Motor neuron (in vitro differentiated cells): Measurements from ENCODE around the gene FAM32A. TPM values are rescaled to one million over a fixed set of nuclear protein-coding genes. Genes with fewer than 3 reads are reported as not detected.
A peak's percentile ranks its signal among the peaks of the same experiment; 100 is the strongest.

Experiments
- ATAC-seq, 8 experiments: fragments of 200-7000 bp; cut with Tn5 transposase; replicated peaks in 6 of 8; 2 replicates each; pipeline ENCODE4 v1.8.0; 2021; ENCODE audit warnings: mild to moderate bottlenecking in 8 of 8, moderate library complexity in 8 of 8
- H3K27ac ChIP-seq, 2 donors: fragments of 250-450 bp; sonication (Bioruptor Pico); 2 replicates each; pipeline ENCODE4 v1.9.0; 2021; ENCODE audit warnings: antibody characterized with exemption in 2 of 2, mild to moderate bottlenecking in 2 of 2, moderate library complexity in 1 of 2
- H3K4me1 ChIP-seq, 2 donors: fragments of 250-450 bp; sonication (Bioruptor Pico); replicated peaks in 1 of 2; 2 replicates each; pipeline ENCODE4 v1.6.1; 2021; ENCODE audit warnings: antibody characterized with exemption in 2 of 2, mild to moderate bottlenecking in 2 of 2, moderate library complexity in 1 of 2
- H3K4me3 ChIP-seq, 5 donors: fragments of 250-450 bp; sonication (Bioruptor Pico); 2 replicates each; pipeline ENCODE4 v1.9.0; 2021; ENCODE audit warnings: antibody characterized with exemption in 5 of 5, mild to moderate bottlenecking in 5 of 5, moderate library complexity in 4 of 5
- WGBS, 10 experiments: fragments of 450-650 bp; shearing (Covaris generic); methylation state at CpG; one replicate each; pipeline ENCODE4 v1.0.0; 2022; 5-methylcytosine and 5-hydroxymethylcytosine counted together
- in situ Hi-C, 9 experiments: fragments of 400-800 bp; cut with MboI; loops; one replicate each; pipeline ENCODE4 v1.15.0; 2021; ENCODE audit warnings: low sequenced_read_pairs in 9 of 9, low pct_unique_long_range_greater_than_20kb in 2 of 9; ENCODE audit not compliant: unreplicated experiment in 9 of 9
- total RNA-seq, 8 experiments: library from RNA; unstranded; fragments of 300-600 nt; gene quantifications; 2 replicates each; pipeline versions ENCODE4 v1.2.3 to v1.2.4, GENCODE V29; 2022

FAM32A gene
- total RNA-seq, 8 experiments from 2014 or later = 78.1 to 159 (median 114) TPM

DNA sequence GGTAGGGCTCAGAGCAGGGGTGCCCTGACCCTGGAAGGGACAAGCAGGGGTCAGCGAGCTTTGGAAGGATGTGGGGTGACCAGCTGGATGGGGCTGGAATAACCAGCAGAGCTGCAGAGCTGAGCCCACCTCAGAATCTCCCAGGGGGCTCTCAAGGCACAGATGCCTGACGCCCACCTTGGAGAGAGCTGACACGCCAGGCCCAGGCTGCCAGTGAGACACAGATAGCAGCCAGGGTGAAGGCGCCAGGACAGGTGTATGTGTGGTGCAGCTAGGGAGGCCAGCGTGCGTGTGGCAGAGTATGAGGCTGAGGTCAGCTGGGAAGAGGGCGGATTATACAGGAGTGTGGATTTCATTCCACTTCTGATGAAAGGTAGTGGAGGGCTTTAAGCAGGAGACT is 21.4 kb downstream of the FAM32A start:
- no peak for ATAC-seq
- H3K4me3 ChIP-seq = no peak overlapping the region
- no peak overlapping the region for H3K27ac ChIP-seq
- 82 to 100% (median 93%) methylated on average over 2 to 4 of the region's 7 CpGs; no CpG with 5 or more reads in 6 of the 10 experiments for WGBS, 10 experiments
- no peaks in the 10 kb centered on the region for H3K4me1 ChIP-seq
- in situ Hi-C loops = no loop called here

DNA sequence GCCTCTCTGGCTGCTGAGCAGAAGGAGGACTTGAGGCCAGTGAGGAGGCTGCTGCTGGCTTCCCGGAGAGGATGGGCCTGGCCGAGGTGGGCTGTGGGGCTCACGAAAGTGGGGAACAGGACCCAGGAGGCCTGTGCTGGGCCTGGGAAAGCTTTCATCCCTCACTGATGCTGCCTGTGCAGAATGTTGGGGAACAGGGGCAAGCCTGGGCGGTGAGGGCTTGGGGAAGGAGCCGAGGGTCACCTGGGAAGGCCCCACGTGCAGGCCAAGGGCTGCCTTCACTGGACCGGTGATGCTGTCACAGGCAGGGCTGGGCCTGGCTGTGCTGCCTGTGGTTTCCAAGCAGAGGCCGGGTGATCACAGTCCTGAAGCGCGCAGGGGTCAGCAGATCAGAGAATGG is 21.9 kb downstream of the FAM32A start:
- ATAC-seq = peak in 2 of 8 experiments; percentile 12 to 23
- Histone ChIP-seq H3K4me3 (no peak overlapping the region), H3K27ac (no peak overlapping the region), H3K4me1 (no peaks in the 10 kb centered on the region)
- in situ Hi-C loops = no loop called here
- 85 to 100% (median 96%) methylated on average over 1 to 5 of the region's 10 CpGs; no CpG with 5 or more reads in 4 of the 10 experiments for WGBS, 10 experiments

DNA sequence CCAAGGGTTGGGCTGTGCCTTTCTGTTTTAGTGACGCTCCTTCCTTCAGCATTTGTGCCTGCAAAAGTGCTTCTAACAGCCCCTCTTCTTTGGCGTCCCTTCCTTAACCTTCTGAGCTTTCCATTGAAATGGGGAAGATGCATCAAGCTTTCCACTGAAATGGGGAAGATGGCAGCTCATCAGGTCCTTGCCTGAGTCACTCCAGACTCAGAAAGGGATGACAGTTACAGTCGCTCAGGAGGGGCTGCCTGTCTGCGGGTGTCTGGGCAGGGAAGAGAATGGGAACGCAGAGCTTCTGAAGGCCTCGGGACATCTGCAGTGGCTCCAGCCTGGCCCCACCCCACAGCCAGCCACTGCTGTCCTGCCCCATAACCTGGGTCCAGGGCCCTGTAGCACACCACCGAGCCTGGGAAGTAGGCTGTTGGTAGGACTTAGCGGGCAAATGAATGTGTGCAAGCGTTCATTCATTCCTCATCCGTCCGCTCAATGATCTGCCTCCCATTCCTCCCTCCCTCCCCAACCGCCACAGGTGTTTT is 22.3 kb downstream of the FAM32A start:
- in situ Hi-C loops = no loop called here
- no peak for ATAC-seq

DNA sequence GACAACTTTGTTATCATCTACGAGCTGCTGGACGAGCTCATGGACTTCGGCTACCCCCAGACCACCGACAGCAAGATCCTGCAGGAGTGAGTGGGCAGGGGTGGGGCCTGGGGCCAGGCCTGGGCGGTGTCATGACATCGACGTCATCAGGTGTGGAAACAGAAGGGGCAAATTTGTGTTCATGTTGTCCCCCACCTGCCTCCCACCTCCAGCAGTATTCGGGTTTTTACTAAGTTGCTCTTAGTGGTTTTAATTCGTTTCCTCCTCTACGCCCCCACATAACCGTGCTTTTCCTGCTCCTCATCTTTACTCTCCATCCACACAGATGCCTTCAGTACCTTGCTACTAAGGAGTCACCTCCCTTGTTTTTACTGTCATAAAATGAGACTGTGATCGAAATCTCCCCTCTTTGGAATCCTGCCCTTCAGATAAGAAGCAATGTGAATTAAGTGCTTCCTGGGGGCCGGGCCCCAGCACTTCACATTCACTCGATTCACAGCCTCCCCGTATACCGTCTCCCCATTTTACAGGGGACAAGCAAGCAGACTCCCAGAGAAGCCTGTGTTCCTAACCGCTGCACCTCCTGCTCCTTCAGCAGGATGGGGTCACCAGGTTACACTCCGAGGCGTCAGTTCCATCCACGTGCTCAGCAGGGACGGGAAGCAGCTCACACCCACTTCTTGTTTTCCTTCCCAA is 23.0 kb downstream of the FAM32A start:
- Histone ChIP-seq H3K4me1 (no peaks in the 10 kb centered on the region), H3K4me3 (no peak overlapping the region), H3K27ac (no peak overlapping the region)
- 86 to 100% (median 98%) methylated on average over 1 to 11 of the region's 21 CpGs; no CpG with 5 or more reads in 2 of the 10 experiments for WGBS, 10 experiments
- in situ Hi-C loops = no loop called here
- ATAC-seq = no peak

More for the DNA sequence above, 22.3 kb downstream of the FAM32A start:
- 84 to 100% (median 94%) methylated on average over 2 to 8 of the region's 12 CpGs; no CpG with 5 or more reads in 7 of the 10 experiments for WGBS, 10 experiments
- H3K27ac ChIP-seq = no peak overlapping the region
- no peak overlapping the region for H3K4me3 ChIP-seq
- H3K4me1 ChIP-seq = no peaks in the 10 kb centered on the region

DNA sequence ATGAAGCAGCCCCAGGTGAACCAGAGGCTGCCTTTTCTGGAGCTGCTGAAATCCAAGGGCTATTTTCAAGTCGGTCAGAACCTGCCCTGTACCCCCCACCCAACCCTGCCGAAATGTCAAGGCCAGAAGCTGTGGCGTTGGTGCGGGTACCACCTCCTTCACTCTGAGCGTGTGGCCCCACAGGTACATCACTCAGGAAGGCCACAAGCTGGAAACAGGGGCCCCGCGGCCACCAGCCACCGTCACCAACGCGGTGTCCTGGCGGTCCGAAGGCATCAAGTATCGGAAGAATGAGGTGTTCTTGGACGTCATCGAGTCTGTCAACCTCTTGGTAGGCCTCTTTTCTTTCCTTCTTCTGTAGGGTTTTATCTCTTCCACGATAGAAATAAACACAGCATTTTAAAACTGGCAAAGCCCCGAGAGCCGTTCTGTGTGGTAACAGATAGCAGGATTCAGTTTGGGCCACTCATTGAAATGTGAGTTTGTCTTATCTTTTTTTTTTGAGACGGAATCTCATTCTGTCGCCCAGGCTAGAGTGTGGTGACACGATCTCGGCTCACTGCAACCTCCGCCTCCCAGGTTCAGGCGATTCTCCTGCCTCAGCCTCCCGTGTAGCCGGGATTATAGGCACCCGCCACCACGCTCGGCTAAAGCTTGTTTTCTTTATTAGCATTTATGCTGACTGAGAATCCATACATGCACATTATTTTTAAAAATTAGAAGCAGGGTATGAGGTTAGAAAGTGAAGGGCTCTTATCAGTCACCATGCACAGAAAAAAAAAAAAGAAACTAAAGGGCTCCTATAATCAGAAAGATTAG is 23.8 kb downstream of the FAM32A start:
- no peaks in the 10 kb centered on the region for H3K4me1 ChIP-seq
- 82 to 100% (median 93%) methylated on average over 2 to 27 of the region's 29 CpGs; no CpG with 5 or more reads in 2 of the 10 experiments for whole genome bisulfite sequencing, 10 experiments
- no peak for ATAC-seq
- H3K4me3 ChIP-seq = no peak overlapping the region
- in situ Hi-C loops = no loop called here
- H3K27ac ChIP-seq = no peak overlapping the region

DNA sequence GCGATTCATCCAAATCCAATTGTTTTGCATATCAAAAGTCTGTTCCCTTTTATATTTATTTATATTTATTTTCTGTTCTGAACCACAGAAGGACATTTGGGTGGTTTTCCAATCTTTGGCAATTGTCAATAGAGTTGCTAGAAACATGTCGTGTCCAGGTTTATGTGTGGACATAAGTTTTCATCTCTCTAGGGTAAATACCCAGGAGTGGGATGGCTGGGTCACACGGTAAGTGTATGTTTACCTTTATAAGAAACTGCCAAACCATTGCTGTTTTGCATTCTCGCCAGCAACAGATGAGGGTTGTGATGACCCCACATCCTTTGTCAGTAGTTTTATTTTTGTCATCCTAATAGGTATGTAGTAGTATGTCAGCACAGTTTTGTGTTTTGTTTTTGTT is 25.0 kb downstream of the FAM32A start:
- Histone ChIP-seq H3K4me1 (no peaks in the 10 kb centered on the region), H3K4me3 (no peak overlapping the region), H3K27ac (no peak overlapping the region)
- 83 to 100% (median 100%) methylated on average over 1 to 4 of the region's 4 CpGs; no CpG with 5 or more reads in 1 of the 10 experiments for WGBS, 10 experiments
- in situ Hi-C loops = no loop called here
- ATAC-seq = no peak

DNA sequence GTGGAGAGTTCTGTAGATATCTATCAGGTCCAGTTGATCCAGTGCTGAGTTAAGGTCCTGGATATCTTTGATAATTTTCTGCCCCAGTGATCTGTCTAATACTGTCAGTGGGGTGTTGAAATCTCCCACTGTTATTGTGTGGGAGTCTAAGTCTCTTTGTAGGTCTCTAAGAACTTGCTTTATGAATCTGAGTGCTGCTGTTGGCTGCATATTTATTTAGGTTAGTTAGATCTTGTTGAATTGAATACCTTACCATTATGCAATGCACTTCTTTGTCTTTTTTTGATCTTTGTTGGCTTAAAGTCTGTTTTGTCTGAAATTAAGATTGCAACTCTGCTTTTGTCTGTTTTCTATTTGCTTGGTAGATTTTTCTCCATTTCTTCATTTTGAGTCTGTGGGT is 27.9 kb downstream of the FAM32A start:
- Histone ChIP-seq H3K4me1 (no peaks in the 10 kb centered on the region), H3K4me3 (no peak overlapping the region), H3K27ac (no peak overlapping the region)
- ATAC-seq = no peak
- in situ Hi-C loops = no loop called here

DNA sequence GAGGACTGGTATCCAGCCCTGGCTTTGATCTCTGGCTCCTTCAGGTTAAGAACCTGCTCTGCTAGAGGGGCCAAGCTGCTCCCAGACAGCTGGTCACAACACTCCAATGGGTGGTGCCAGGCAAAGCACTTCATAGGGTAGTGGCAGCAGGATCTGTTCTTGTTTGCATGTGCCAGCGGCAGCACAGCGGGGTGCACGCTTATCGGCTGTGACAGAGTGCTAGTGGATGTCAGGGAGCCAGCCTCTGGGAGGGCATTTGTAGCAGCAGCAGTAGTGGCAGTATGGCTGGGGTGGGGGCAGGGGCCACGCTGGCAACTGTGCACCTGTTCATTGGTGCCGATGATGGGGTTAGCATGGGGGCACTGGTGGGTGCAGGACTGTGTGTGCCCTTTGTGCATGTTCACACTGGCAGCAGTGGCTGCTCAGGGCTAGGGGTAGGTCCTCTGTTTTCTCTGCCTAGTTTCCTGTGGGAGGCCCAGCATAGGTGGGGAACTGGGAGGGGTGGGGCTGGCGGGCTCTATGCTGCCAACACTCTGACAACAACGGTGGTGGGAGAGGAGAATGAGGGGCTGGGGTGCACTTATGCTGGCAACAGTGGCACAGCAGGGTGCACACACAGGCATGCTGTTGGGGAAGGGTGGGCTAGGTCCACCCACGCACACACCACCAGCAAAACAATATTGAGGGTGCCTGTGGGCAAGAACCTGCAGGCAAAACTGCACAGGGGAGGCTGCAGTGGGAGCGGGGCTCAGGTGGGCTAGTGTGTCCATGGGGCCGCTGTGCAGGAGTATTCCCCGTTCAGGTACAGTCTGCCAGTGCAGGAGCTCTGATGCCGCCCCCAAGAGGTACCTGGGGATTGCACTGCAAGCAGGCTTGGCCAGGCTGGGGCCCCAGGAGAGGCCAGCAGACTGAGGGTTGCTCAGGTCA is 31.8 kb downstream of the FAM32A start:
- ATAC-seq = no peak
- Histone ChIP-seq H3K4me1 (no peaks in the 10 kb centered on the region), H3K27ac (no peak overlapping the region), H3K4me3 (no peak overlapping the region)
- 87 to 100% (median 95%) methylated on average over 1 to 3 of the region's 13 CpGs; no CpG with 5 or more reads in 6 of the 10 experiments for WGBS, 10 experiments
- in situ Hi-C loops = no loop called here

DNA sequence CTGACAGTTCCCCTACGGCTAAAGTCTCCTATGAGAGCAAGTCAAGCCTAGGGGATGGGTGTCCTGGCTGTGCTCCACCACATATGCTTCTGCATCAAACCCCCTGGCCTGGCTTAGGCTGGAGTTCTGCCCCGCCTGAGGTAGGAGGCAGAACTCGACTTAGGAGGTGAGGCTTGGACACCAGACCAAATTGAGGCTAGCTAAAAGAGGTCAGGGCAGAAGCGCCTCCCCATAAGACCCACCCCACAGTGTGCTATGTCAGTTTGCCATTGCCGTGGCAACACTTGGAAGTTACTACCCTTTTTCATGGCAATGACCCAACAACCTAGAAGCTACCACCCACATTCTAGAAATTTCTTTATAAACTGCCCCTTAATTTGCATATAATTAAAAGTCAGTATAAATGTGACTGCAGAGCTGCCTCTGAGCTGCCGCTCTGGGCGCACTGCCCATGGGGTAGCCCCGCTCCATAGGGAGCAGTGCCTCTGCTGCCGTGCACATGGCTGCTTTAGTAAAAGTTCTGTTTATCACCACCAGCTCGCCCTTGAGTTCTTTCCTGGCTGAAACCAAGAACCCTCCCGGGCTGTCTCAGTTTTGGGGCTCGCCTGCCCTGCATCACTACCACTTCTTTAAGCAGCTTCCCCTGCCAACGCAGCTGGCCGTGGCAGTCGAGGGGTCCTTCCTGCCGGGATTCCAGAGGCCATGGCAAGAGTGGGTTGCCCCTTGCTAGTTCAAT is 32.7 kb downstream of the FAM32A start:
- H3K4me3 ChIP-seq = no peak overlapping the region
- in situ Hi-C loops = no loop called here
- H3K4me1 ChIP-seq = no peaks in the 10 kb centered on the region
- ATAC-seq = peak in 2 of 8 experiments; percentile 18 to 65
- WGBS, 10 experiments = 20 to 100% (median 84%) methylated on average over 1 to 13 of the region's 16 CpGs; no CpG with 5 or more reads in 1 of the 10 experiments
- H3K27ac ChIP-seq = no peak overlapping the region

DNA sequence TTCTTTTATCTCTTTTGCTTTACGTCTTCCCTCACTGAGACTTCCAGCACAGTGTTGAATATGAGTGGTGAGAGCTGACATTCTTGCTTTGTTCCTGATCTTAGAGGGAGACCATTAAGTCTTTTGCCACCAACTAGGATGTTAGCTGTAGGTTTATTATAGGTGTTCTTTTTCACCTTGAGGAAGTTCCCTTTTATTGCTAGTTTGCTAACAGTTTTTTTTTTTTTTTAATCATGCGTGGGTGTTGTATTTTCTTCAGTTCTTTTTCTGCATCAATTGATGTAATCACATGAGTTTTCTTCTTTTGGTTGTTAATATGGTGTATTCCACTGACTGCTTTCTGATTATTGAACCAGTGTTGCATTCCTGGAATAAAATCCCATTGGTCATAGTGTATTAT is 33.6 kb downstream of the FAM32A start:
- 81 to 100% (median 100%) methylated on average over 1 to 2 of the region's 2 CpGs; no CpG with 5 or more reads in 1 of the 10 experiments for WGBS, 10 experiments
- in situ Hi-C loops = no loop called here
- Histone ChIP-seq H3K4me1 (no peaks in the 10 kb centered on the region), H3K27ac (no peak overlapping the region), H3K4me3 (no peak overlapping the region)
- no peak for ATAC-seq

DNA sequence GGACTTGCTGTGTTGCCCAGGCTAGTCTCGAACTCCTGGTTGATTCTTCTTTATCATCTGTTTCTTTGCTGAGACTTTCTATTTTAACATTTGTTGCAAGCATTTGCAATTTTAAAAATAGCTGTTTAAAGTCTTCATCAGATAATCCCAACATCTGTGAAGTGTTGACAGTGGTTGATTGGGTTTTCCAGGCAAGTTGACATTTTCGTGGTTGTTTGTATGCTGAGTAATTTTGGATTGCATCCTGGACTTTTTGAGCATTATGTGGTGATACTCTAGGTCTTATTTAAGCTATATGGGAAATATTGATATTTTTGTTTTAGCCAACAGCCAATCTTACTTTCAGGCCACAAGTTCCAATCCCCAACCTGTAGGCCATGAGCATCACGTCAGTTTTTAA is 37.6 kb downstream of the FAM32A start:
- no peak for ATAC-seq
- in situ Hi-C loops = no loop called here
- H3K4me3 ChIP-seq = no peak overlapping the region

DNA sequence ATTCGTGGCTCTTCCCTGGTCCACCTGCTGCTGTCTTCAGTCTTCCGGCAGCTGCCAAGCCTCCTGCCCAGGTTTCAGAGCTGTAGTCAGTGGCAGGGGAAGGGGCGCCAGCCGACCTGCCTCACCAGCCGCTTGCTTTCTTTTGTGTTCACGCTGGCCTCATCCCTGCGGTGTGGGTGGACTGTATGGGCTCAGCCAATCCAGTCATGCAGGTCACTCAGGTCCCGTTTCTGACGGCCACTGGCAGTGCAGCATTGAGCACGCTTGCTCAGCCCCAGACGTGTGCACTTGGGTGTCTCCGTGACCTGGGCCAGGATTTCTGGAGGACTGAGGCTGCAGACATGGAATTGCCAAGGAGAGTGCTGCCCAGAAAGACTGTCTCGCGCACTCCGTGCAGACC is 38.5 kb downstream of the FAM32A start:
- H3K27ac ChIP-seq = no peak overlapping the region
- WGBS, 10 experiments = 74 to 90% (median 80%) methylated on average over 1 to 6 of the region's 15 CpGs; no CpG with 5 or more reads in 5 of the 10 experiments
- in situ Hi-C loops = no loop called here
- ATAC-seq = peak in 1 of 8 experiments; percentile 2
- H3K4me3 ChIP-seq = no peak overlapping the region
- H3K4me1 ChIP-seq = no peaks in the 10 kb centered on the region

More for the DNA sequence above, 37.6 kb downstream of the FAM32A start:
- Histone ChIP-seq H3K4me1 (no peaks in the 10 kb centered on the region), H3K27ac (no peak overlapping the region)
- WGBS, 10 experiments = 60 to 100% (median 98%) methylated on average over 1 to 3 of the region's 3 CpGs; no CpG with 5 or more reads in 2 of the 10 experiments
